C1 segment of cervical spinal cord (tissue), 14 donors: ENCODE results near the gene REEP6.
"Not testable (repeated sequence)": the region's sequence is repeated elsewhere in the genome, so short reads cannot be mapped to it uniquely, and the experiment has no call there.

Experiments used
- DNase-seq, 14 donors: peaks; one replicate each; lab custom pipeline; 2025; lab: John Stamatoyannopoulos, UW

Gene REEP6

GRCh38 chr19:1489463-1490310 lies 1.3 kb upstream of the REEP6 start:
- DNase-seq = no peak

- DNase-seq = peak; percentile 73 to 100 (median 99)
Measured at GRCh38 chr19:1490311-1491113, 469 bp upstream of the REEP6 start, which contains the start of gene PCSK4. TSS of gene PCSK4 (minus strand) at chr19:1490350. CDS start at chr19:1490346, 4 bp downstream.

- DNase-seq = no peak
Measured at GRCh38 chr19:1491849-1492170, 829 bp downstream of the REEP6 start.

- DNase-seq = no peak
Measured at GRCh38 chr19:1492474-1493006, 1.6 kb downstream of the REEP6 start.

GRCh38 chr19:1494115-1494815 lies 3.3 kb downstream of the REEP6 start:
- no peak for DNase-seq

- no peak for DNase-seq
Measured at GRCh38 chr19:1495051-1495798, 4.2 kb downstream of the REEP6 start.

- no peak for DNase-seq
Measured at GRCh38 chr19:1495799-1496713, 5.1 kb downstream of the REEP6 start.

- DNase-seq = no peak
Measured at GRCh38 chr19:1496714-1497577, 6.0 kb downstream of the REEP6 start.

GRCh38 chr19:1497578-1498235 lies 6.7 kb downstream of the REEP6 start:
- DNase-seq = no peak

GRCh38 chr19:1499231-1499630 lies 8.2 kb downstream of the REEP6 start:
- not testable (repeated sequence) for DNase-seq

- DNase-seq = no peak
Measured at GRCh38 chr19:1501200-1501595, 10.2 kb downstream of the REEP6 start.

- no peak for DNase-seq
Measured at GRCh38 chr19:1502433-1503088, 11.6 kb downstream of the REEP6 start.

- DNase-seq = peak in 7 of 14 donors; percentile 6 to 53 (median 25)
Measured at GRCh38 chr19:1503089-1503924, 12.3 kb downstream of the REEP6 start.

- DNase-seq = no peak
Measured at GRCh38 chr19:1503925-1504773, 13.2 kb downstream of the REEP6 start.

- no peak for DNase-seq
Measured at GRCh38 chr19:1505012-1505411, 14.0 kb downstream of the REEP6 start.
